Mucosa of descending colon (tissue), 3 donors: ENCODE results near the gene TASP1. TPM values are rescaled to one million over a fixed set of nuclear protein-coding genes. Genes with fewer than 3 reads are reported as not detected.
A peak's percentile ranks its signal among the peaks of the same experiment; 100 is the strongest.
"Not testable (repeated sequence)": the region's sequence is repeated elsewhere in the genome, so short reads cannot be mapped to it uniquely, and the experiment has no call there.

Experiments
- ATAC-seq: fragments of 200-7000 bp; cut with Tn5 transposase; one replicate; pipeline ENCODE4 v1.9.1; 2020; ENCODE audit warnings: mild to moderate bottlenecking, moderate library complexity
- DNase-seq, 3 donors: peaks; one replicate each; pipeline ENCODE4 v3.0.0-alpha.2; 2020
- H3K36me3 ChIP-seq: fragments of 200-600 bp; one replicate; pipeline ENCODE4 v1.8.0; 2021; ENCODE audit warnings: low read depth, mild to moderate bottlenecking
- H3K4me1 ChIP-seq: fragments of 200-600 bp; one replicate; pipeline ENCODE4 v1.8.0; 2021; ENCODE audit warnings: low read depth, mild to moderate bottlenecking
- H3K4me3 ChIP-seq: fragments of 200-600 bp; one replicate; pipeline ENCODE4 v1.8.0; 2021; ENCODE audit warnings: mild to moderate bottlenecking
- H3K9me3 ChIP-seq: fragments of 200-600 bp; one replicate; pipeline ENCODE4 v1.8.0; 2021; ENCODE audit warnings: mild to moderate bottlenecking
- CTCF ChIP-seq: fragments of 200-600 bp; IDR thresholded peaks from one replicate; pipeline ENCODE4 v1.8.0; 2022; ENCODE audit warnings: antibody characterized with exemption, mild to moderate bottlenecking
- intact Hi-C, 2 donors: fragments of 100-400 bp; cut with DNase I in 1 of 2; cut with micrococcal nuclease in 1 of 2; formaldehyde crosslinking; loops; one replicate each; pipeline versions ENCODE4 v1.11.0 to v1.11.1; 2022; cut with DNase I, micrococcal nuclease
- total RNA-seq, 3 donors: library from RNA; stranded (reverse); fragmentation: NEBNext Ultra II Directional in 2 of 3; extraction: Animal tissue kit (Norgen Biotek cat#: 25700) in 2 of 3; gene quantifications; one replicate each; pipeline versions ENCODE4 v1.2.1 to v1.2.4, GENCODE V29; 2021 to 2023
- donor health status: DM: no; HTN: no; CAD: no; lungs with moderate emphysema.
- donor health status: DM: no; HTN: no; CAD: no.
- donor health status: DM: no; HTN: yes; CAD: no.

Gene TASP1
- total RNA-seq, 3 donors from 2014 or later = 13.3 to 15.0 (median 13.8) TPM

- intact Hi-C loops = no loop called here
Observed at GRCh38 chr20:13659288-13659687, 20.6 kb upstream of the TASP1 start.

GRCh38 chr20:13658060-13658459, 19.3 kb upstream of the TASP1 start:
- intact Hi-C loops, ATAC-seq, DNase-seq: not testable (repeated sequence)

More at GRCh38 chr20:13659288-13659687, 20.6 kb upstream of the TASP1 start:
- H3K4me1 ChIP-seq = no peaks in the 10 kb centered on the region
- no peak overlapping the region for H3K4me3 ChIP-seq
- no peak for DNase-seq
- H3K9me3 ChIP-seq = no peaks in the 10 kb centered on the region
- ATAC-seq = peak; percentile 24
- TF ChIP-seq CTCF = no peak
- H3K36me3 ChIP-seq = no peaks in the 10 kb centered on the region

GRCh38 chr20:13656721-13657368, 18.1 kb upstream of the TASP1 start:
- DNase-seq (no peak), ATAC-seq (no peak)
- Histone ChIP-seq H3K9me3 (no peaks in the 10 kb centered on the region), H3K36me3 (no peaks in the 10 kb centered on the region), H3K4me3 (no peak overlapping the region), H3K4me1 (no peaks in the 10 kb centered on the region)
- intact Hi-C loops = no loop called here
- no peak for TF ChIP-seq CTCF

More at GRCh38 chr20:13658060-13658459, 19.3 kb upstream of the TASP1 start:
- H3K9me3 ChIP-seq, H3K4me1 ChIP-seq, H3K36me3 ChIP-seq, H3K4me3 ChIP-seq: not testable (repeated sequence)

- ATAC-seq = no peak
- Histone ChIP-seq H3K4me3 (no peak overlapping the region), H3K9me3 (no peaks in the 10 kb centered on the region), H3K36me3 (no peaks in the 10 kb centered on the region), H3K4me1 (no peaks in the 10 kb centered on the region)
- intact Hi-C loops = no loop called here
- no peak for TF ChIP-seq CTCF
- no peak for DNase-seq
Observed at GRCh38 chr20:13654463-13655023, 15.8 kb upstream of the TASP1 start.

DNA sequence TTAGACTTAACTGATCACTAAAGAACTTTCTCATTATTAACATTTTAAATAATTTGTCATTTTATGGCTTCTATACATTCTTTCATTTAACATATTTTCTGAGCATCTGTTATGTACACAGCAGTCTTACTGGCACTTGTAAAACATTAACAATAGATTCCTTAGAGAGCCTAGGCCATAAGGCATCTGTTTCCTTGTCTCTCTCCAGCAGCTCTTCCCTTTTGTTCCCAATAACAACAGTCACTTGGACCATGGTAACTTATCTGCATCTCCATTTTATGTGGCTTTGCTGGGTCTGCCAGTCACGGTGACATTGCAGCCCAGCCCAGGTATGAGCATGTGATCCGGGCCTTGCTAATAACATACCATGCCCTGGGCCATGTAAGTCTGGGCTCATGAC, 11.7 kb upstream of the TASP1 start:
- ATAC-seq = peak; percentile 71
- H3K4me1 ChIP-seq = no peaks in the 10 kb centered on the region
- TF ChIP-seq CTCF = no peak

DNA sequence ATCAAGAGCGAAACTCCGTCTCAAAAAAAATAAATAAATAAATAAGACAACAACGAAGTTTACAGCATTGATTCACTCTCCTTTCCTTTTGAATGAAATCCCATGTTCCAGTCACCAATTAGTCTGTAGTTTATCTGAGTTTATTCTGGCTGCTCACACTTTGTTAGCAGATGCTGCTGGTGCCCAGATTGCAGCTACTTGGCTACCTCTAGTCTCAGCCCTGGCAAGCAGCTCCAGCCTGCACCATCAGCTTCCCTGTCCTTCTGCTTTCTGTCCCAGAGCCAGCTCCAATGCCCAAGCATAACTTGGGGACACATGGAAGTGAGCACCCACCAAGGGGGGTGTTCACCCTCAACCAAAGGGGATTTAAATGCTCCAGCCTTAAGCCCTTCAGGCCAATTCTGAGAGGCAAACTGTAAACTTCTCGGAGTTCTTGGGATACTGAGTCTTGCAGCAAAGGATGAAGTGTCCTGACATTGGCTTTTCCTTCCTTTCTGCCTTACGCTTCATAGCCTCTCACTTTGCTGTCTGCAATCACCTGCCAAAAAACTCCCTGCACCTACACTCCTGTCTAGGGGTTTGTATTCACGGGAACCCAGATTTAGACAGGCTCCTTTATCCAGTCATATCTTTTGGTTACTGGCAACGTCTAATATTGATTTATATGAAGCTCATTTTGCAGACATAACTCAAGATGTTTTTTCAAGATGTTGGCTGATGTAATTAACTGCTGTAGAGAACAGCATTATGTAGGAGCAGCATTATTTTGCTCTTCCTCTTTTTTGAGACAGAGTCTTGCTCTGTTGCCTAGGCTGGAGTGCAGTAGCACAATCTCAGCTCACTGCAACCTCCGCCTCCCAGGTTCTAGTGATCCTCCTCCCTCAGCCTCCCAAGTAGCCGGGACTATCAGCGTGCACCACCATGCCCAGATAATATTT, 9.8 kb upstream of the TASP1 start:
- intact Hi-C loops = no loop called here
- no peaks in the 10 kb centered on the region for H3K36me3 ChIP-seq
- no peak for ATAC-seq
- H3K4me1 ChIP-seq = no peaks in the 10 kb centered on the region
- H3K9me3 ChIP-seq = no peaks in the 10 kb centered on the region
- DNase-seq = no peak
- no peak overlapping the region for H3K4me3 ChIP-seq
- TF ChIP-seq CTCF = no peak

More for the DNA sequence above, 11.7 kb upstream of the TASP1 start:
- intact Hi-C loops = no loop called here
- no peak for DNase-seq
- no peak overlapping the region for H3K4me3 ChIP-seq
- H3K36me3 ChIP-seq = no peaks in the 10 kb centered on the region
- no peaks in the 10 kb centered on the region for H3K9me3 ChIP-seq
